GM04503 (cell line): ENCODE measurements around the gene B4GALT6.

Source experiments
- DNase-seq: peaks from one replicate; pipeline ENCODE4 v3.0.0-alpha.2; 2012; ENCODE audit warnings: low read depth

Gene B4GALT6

GRCh38 chr18:31688606-31689005 lies 4.2 kb upstream of the B4GALT6 start:
- DNase-seq = no peak

DNA sequence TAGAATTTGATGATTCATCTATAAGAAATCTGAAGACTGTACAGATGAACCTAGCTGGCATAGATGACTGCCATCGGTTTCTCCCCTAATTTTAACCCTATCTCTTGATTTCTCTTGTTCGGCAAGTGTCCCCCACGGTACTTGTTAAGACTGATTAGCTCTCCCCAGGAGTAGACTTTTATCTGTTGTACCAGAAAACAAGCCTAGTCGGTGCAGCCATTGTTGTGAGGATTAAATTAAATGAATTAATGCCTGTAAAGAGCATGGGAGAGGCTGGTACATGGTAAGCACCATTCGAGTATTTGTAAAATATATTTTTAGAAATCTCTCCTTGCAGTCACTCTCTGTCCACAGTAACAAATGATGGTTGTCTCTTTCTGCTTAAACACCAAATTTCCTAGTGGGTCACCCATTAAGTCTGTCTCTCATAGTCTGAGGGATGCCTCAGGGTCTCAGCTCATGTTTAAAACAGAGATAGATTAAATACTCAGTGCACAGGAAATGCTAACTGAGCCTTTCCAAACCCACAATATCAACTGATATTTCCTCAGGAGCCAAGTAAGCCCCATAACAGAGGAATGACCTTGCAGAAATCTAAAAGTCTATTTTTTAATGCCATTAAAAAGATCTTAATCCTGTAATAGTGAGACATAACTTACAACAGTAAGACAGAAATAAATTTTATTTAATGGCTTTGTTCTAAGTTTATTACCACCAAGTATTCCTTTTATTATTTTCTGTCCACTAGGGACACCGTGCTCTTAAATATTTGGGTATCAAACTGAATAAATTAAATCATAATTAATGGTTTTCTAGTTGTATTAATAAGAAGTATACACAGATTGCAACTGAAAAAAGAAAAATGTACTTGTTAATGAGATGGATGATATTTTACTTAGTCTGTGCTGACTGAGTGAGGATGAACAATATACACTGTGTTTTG lies 2.9 kb upstream of the B4GALT6 start:
- no peak for DNase-seq

DNA sequence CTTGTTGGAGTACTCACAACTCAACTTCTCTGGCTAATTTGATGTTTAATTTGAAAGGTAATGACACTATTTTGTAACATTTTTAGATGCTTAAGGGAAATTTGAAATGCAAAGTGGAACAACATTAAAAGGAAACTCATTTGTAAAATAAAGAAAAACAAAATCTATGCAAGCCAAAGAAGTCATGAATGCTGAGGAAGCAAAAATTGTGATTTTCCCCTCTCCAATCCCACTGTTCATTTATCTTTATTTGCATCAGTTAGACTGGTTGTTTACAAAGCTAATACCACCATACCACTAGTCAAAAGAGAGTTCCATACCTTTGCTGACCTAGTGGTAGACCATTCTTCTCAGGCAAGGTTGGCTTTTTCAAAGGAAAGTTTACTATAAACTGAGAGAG lies 2.2 kb upstream of the B4GALT6 start:
- no peak for DNase-seq

DNA sequence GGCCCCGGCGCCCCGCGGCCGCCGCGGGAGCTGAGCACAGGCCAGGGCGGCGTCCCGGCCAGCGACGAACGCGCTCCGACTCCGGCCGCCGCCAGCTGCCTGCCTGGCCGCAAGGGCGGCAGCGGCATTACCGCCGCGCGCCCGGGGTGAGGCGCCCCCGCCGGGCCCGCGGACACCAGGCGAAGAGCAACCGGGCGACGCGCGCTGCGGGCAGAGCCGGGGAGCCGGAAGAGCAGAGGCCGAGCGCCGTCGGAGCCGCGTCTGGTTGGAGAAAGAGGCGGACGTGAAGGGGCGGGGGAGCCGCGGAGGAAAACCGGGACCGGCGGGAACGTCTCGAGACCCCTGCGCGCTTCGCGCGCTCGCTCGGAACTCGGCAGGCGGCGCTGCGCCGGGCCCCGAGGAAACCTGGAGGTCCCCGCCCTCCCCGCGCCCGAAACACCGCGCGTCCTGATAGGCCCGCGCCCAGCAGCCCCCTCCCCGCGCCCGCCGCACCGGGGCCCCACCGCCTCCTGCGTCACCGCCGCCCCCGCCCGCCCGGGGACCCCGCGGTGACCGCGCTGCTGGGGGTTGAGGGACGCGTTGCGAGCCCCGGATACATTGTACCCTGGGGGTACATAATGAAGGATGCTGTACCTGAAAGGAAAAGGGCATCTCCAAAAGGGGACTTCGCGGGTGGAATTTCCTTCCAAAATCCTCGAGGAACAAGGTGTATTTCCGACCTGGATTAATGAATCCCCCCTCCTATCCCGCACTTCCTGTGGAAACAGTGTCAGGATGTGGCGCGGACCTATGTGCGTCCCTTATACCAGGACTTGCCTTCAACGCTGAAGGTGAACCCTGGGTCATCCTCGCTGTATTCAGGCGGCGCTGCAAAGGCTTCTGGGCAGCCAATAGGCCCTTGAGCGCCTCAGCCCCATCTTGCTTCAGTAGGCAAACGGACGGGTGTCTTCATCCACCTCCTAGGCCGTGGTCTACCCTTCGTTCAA lies 1.0 kb upstream of the B4GALT6 start:
- DNase-seq = no peak

DNA sequence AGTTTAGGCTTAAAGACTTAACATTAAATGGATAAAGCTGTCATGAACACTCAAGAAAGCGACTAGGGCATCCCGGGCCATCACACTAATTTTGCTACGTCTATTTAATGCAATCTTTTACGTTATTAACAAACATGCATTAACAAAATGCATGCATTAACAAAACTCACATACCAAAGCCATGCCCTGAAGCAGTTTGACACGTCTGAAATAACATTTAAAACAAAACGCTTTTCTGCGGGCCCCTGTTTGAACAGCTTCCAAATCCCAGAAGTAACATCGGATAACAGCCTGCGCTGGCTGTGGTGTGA lies 458 bp downstream of the B4GALT6 start:
- DNase-seq = no peak

DNA sequence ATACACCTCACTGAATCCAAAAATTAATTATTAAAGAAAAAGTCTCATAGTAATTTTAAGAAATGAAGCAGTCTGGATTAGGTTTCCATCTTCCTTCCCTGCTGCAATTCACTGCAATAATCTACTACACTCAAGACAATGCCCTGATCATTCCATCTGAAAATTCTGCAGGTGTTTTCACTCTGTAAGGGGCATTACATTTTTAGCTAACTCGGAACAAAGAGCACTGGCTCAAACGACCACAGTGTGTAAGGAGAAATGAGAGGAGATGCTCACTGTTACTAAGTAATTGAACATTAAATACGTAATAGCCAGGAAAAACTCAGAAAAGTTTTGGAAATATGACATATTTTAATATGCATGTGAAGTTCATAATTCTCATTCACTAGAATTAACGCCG lies 1.3 kb downstream of the B4GALT6 start:
- no peak for DNase-seq

DNA sequence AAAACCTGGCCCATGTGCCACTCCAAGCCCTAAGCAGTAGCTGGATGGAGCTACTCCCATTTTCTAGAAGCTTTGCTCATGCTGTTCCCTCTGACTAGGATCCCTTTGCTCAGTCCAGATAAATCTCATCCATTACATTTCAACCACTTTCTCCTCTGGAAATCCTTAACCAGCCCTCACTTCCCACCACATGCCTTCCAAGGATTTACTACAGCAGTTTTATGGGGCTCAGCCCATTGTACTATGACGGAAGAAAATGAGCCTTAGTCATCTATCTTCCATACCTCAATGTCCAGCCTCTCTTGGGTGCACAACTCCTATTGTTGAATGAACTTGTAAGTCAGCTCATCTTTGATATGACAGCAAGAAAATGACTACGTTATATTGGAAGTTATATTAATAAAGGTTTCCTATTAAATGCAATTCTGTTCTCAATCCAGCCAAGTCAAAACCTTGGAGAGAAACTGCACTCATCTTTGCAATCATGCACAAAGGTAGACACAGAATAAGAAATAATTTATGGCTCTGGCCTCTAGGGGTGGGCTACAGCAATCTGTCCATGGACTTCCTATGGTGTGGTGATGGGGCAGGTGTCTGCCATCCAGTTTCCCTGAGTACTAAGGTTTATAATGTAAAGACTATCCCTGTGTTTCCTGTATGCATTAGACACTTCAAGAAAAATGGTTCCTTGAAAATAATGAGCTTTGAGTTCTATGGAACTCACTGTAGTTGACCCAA lies 3.4 kb downstream of the B4GALT6 start:
- DNase-seq = no peak

- DNase-seq = no peak
Measured at GRCh38 chr18:31680433-31680811, 4.0 kb downstream of the B4GALT6 start.

- no peak for DNase-seq
Measured at GRCh38 chr18:31679791-31680432, 4.5 kb downstream of the B4GALT6 start.

GRCh38 chr18:31679133-31679742 lies 5.1 kb downstream of the B4GALT6 start:
- no peak for DNase-seq

GRCh38 chr18:31678425-31678824 lies 6.0 kb downstream of the B4GALT6 start:
- DNase-seq = no peak

GRCh38 chr18:31677592-31677991 lies 6.8 kb downstream of the B4GALT6 start:
- no peak for DNase-seq

DNA sequence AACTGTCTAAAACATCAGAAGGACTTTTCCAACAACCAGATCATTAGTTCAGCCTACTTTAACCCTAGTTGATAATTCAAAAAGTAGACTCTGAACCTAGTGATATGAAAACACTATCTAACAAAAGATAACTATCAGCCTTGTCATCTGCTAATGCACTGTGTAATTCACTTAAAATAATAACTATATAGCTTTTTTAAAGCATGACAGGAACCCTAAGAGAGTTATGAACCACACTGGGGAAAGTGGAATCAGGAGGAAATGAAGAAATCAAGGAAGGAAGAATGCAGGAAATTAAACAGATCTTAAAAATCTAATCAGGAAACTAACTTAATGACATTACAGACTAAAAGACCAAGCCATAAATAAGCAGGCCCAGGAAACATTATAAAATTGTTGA lies 9.0 kb downstream of the B4GALT6 start:
- no peak for DNase-seq

- DNase-seq = no peak
Measured at GRCh38 chr18:31672628-31673135, 11.7 kb downstream of the B4GALT6 start.

DNA sequence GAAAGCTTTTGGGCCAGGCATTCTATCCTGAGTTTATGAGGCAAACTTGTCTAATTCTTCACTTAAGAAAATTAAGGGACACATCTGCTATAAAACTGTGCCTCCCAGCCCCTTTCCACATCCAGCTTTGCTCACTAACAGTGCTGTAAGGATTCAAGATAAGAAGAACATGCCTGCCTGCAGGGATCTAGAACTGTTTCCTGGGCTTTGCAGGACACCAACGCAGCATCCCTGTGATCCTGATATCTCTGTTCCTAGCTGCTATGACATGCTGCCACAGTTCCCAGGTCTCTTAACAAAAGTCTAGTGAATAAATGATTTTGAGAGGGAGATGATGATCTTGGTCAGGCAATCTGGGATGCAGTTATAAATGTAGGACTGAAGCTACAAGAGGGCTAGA lies 12.4 kb downstream of the B4GALT6 start:
- DNase-seq = no peak

GRCh38 chr18:31669541-31669940 lies 14.8 kb downstream of the B4GALT6 start:
- DNase-seq = no peak

GRCh38 chr18:31667185-31667584 lies 17.2 kb downstream of the B4GALT6 start:
- DNase-seq = no peak

DNA sequence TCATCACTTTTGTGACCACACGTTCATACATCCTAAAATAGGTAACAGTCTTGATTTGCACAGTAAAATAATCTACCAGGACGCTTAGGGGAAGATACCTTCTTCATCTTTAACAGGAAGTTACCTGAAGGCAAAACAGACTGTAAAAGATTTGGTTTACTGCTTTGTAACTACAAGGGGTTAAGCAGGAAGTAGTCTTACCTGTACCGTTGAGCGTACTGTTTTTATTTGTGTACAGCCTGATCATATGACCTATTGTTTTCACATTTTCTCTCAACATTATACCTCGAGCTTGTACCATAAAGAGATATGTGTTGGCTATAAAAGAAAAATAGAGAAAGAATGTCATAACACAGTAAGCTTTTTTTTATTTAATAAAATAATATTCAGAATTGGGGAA lies 18.3 kb downstream of the B4GALT6 start:
- DNase-seq = no peak

- DNase-seq = no peak
Measured at GRCh38 chr18:31664101-31664500, 20.3 kb downstream of the B4GALT6 start.

GRCh38 chr18:31661965-31662364 lies 22.4 kb downstream of the B4GALT6 start:
- DNase-seq = no peak

DNA sequence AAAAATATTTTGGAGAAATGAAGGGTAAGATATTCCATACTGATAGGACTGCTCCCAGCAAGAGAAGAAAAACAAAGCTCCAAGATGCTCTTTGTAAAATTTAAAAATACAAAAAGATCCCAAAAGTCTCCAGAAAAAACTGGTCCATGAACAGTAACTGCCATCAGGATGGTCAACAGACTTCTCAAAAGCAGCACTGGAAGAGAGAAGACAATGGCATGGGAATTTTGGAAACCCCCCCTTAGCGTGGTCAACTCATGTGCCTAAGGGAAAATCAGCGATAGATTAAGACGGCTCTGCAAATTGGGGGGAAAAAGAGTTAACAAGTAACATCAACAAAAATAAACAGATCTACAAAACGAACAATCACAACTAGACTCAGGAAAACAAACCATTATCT lies 23.6 kb downstream of the B4GALT6 start:
- DNase-seq = no peak
